Calu3 (cell line): Measurements from ENCODE around the gene CRX. TPM values are rescaled to one million over a fixed set of nuclear protein-coding genes. Genes with fewer than 3 reads are reported as not detected.
"Not testable (repeated sequence)": the region's sequence is repeated elsewhere in the genome, so short reads cannot be mapped to it uniquely, and the experiment has no call there.

Source experiments
- BruUV-seq: library from RNA; stranded (reverse); fragments of 400-500 nt; replicated peaks from 2 replicates; lab custom pipeline; 2021; lab: Mats Ljungman, UMichigan
- CTCF ChIA-PET: fragments of 300-600 bp; sonication (Branson Sonifier 250); formaldehyde crosslinking; loops from one replicate; lab custom pipeline; 2022; ENCODE audit warnings: antibody characterized with exemption; lab: Charles Lee
- DNase-seq: peaks from one replicate; pipeline ENCODE4 v3.0.0; 2022
- H3K27ac Mint-ChIP-seq: one replicate; pipeline ENCODE4 v1.8.0; 2022; ENCODE audit warnings: mixed read lengths; ENCODE audit not compliant: unreplicated experiment
- H3K27me3 Mint-ChIP-seq: one replicate; pipeline ENCODE4 v1.8.0; 2022; ENCODE audit warnings: mixed read lengths; ENCODE audit not compliant: unreplicated experiment
- H3K36me3 Mint-ChIP-seq: one replicate; pipeline ENCODE4 v1.8.0; 2022; ENCODE audit warnings: mild to moderate bottlenecking, moderate library complexity, mixed read lengths; ENCODE audit not compliant: insufficient read depth, unreplicated experiment
- H3K4me1 Mint-ChIP-seq: one replicate; pipeline ENCODE4 v1.8.0; 2022; ENCODE audit warnings: mild to moderate bottlenecking, low read depth, mixed read lengths; ENCODE audit not compliant: unreplicated experiment
- H3K4me3 Mint-ChIP-seq: one replicate; pipeline ENCODE4 v1.8.0; 2022; ENCODE audit warnings: mild to moderate bottlenecking, low read depth, moderate library complexity, mixed read lengths; ENCODE audit not compliant: unreplicated experiment
- H3K9me3 Mint-ChIP-seq: one replicate; pipeline ENCODE4 v1.8.0; 2022; ENCODE audit warnings: low read depth, mixed read lengths; ENCODE audit not compliant: unreplicated experiment
- CTCF ChIP-seq: fragments of 200-600 bp; IDR thresholded peaks from one replicate; pipeline ENCODE4 v1.8.0; 2022; ENCODE audit warnings: antibody characterized with exemption; ENCODE audit not compliant: unreplicated experiment
- intact Hi-C: fragments of 100-400 bp; cut with micrococcal nuclease; formaldehyde crosslinking; loops from one replicate; pipeline ENCODE4 v1.10.0; 2022; ENCODE audit not compliant: unreplicated experiment
- total RNA-seq: library from RNA; stranded (reverse); gene quantifications from 2 replicates; pipeline ENCODE4 v1.2.3, GENCODE V29; 2022

Gene CRX
- total RNA-seq, 1 experiment from 2014 or later = not detected

DNA sequence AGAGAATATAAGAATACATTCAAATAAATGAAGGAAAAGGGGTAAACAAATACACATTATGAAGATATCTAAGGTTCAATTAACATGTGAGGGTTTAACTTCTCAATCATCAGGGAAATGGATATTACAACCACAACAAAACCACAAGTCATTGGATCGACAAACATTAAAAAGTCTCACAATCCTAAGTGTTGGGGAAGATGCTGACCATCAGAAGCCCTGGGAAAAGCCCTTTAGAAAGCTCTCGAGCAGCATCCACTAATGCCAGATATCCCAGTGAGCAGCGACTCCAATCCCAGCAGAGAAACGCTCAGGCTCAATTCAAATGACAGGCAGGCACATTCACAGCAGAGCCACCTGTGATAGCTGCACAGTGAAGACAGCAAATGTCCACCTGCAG is 20.5 kb upstream of the CRX start:
- no peak overlapping the region for H3K4me3 Mint-ChIP-seq
- no TSS peak for BruUV-seq
- TF ChIP-seq CTCF = no peak
- peaks cover 6% of the 10 kb centered on the region for H3K36me3 Mint-ChIP-seq
- no peak for DNase-seq
- H3K27me3 Mint-ChIP-seq = peaks cover 35% of the 10 kb centered on the region
- H3K27ac Mint-ChIP-seq = no peak overlapping the region
- intact Hi-C loops = no loop called here
- no peaks in the 10 kb centered on the region for H3K9me3 Mint-ChIP-seq
- CTCF ChIA-PET = no interaction called here
- H3K4me1 Mint-ChIP-seq = no peaks in the 10 kb centered on the region

- Mint-ChIP-seq H3K9me3 (no peaks in the 10 kb centered on the region), H3K27me3 (peaks cover 32% of the 10 kb centered on the region), H3K27ac (no peak overlapping the region), H3K4me1 (no peaks in the 10 kb centered on the region), H3K36me3 (peaks cover 6% of the 10 kb centered on the region), H3K4me3 (no peak overlapping the region)
- intact Hi-C loops = no loop called here
- no peak for TF ChIP-seq CTCF
- DNase-seq = no peak
- no TSS peak for BruUV-seq
- CTCF ChIA-PET = no interaction called here
Observed at GRCh38 chr19:47802521-47803043, 19.2 kb upstream of the CRX start.

- H3K4me3 Mint-ChIP-seq, DNase-seq, intact Hi-C loops: not testable (repeated sequence)
Observed at GRCh38 chr19:47803148-47803547, 18.6 kb upstream of the CRX start.

GRCh38 chr19:47803671-47804070 is 18.1 kb upstream of the CRX start:
- DNase-seq, CTCF ChIA-PET, BruUV-seq, H3K27ac Mint-ChIP-seq, H3K9me3 Mint-ChIP-seq, H3K4me1 Mint-ChIP-seq, H3K4me3 Mint-ChIP-seq, H3K36me3 Mint-ChIP-seq, intact Hi-C loops: not testable (repeated sequence)
- H3K27me3 Mint-ChIP-seq = peaks cover 21% of the 10 kb centered on the region

More at GRCh38 chr19:47803148-47803547, 18.6 kb upstream of the CRX start:
- BruUV-seq, H3K36me3 Mint-ChIP-seq, H3K27ac Mint-ChIP-seq, H3K4me1 Mint-ChIP-seq, CTCF ChIA-PET, H3K9me3 Mint-ChIP-seq: not testable (repeated sequence)
- H3K27me3 Mint-ChIP-seq = peaks cover 26% of the 10 kb centered on the region

DNA sequence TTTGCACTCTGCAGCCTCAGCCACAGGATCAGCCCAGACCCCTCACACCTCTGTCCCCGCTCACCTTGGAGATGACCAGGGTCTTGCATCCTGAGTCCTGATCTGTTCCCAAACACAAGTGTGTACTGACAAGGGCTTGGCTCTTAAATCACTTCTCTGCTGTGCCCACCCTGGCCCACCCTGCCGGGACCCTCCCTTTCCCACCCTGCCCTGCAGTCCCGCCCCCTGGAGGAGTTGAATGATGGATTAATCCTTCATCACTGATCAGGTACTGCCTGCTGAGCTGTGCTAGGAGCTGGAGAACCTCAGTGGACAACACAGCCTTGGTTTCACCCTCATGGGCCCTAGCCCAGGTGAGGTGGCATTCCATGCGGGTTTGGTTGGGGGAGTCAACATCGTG is 17.3 kb upstream of the CRX start, which contains the start of gene TPRX1:
Gene TPRX1 (minus strand): TSS at position 101 of the 400 bp plus-strand sequence. CDS start 12 bp downstream, at position 89.
- peaks cover 13% of the 10 kb centered on the region for H3K27me3 Mint-ChIP-seq
- H3K27ac Mint-ChIP-seq, intact Hi-C loops, H3K9me3 Mint-ChIP-seq, BruUV-seq, H3K4me3 Mint-ChIP-seq, H3K36me3 Mint-ChIP-seq, CTCF ChIA-PET, H3K4me1 Mint-ChIP-seq, DNase-seq: not testable (repeated sequence)

DNA sequence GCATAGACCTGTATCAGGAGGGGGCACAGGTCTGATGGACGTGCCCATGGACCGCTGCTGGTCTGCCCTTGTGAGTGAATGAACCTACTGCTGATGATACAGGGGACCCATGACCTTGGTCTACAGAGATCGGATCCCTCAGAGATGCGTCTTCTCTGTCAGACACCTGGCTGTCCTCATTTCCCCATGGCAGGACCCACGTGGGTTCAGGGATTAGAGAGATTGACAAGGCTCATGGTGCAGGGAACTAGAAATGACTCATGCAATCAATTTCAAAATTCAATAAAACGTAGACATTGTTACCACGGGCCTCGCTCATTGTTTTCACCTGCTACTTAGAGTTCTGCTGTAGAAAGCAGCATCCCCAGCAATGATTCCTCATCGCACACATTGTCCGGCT is 16.4 kb upstream of the CRX start:
- CTCF ChIA-PET = no interaction called here
- peaks cover 6% of the 10 kb centered on the region for H3K36me3 Mint-ChIP-seq
- no peaks in the 10 kb centered on the region for H3K4me1 Mint-ChIP-seq
- peaks cover 12% of the 10 kb centered on the region for H3K27me3 Mint-ChIP-seq
- H3K4me3 Mint-ChIP-seq = no peak overlapping the region
- no peaks in the 10 kb centered on the region for H3K9me3 Mint-ChIP-seq
- TF ChIP-seq CTCF = no peak
- intact Hi-C loops = no loop called here
- BruUV-seq = no TSS peak
- no peak overlapping the region for H3K27ac Mint-ChIP-seq
- no peak for DNase-seq
